GM18873 (cell line): ENCODE measurements around the gene CCDC83.

ENCODE experiments used
- ATAC-seq: cut with Tn5 transposase; IDR thresholded peaks from one replicate; pipeline ENCODE4 v1.9.1; 2021; ENCODE audit warnings: mild to moderate bottlenecking, moderate library complexity, moderate number of reproducible peaks; ENCODE audit not compliant: unreplicated experiment, low FRiP score

Gene CCDC83

DNA sequence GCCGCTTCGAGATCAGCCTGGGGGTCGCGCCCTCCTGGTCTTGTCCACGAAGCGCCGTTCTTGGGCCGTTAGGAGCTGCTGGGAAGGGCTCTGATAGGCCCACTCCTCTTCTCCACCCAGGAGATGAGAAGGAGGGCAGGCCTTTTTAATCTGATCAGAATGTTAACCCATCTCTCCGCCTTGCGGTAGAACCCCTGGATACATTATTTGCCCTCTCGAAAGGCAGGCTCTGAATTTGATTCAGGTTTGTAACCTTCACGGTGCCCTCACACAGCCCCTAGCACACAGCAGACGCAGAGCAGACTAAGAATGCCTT is at the start of gene CCDC83:
Gene CCDC83 (plus strand): TSS at position 43 of the 316 bp plus-strand sequence. CDS start 9,741 bp downstream, outside the sequence.
- ATAC-seq = no peak

GRCh38 chr11:85805387-85805786 is 49.8 kb upstream of the CCDC83 start:
- no peak for ATAC-seq

DNA sequence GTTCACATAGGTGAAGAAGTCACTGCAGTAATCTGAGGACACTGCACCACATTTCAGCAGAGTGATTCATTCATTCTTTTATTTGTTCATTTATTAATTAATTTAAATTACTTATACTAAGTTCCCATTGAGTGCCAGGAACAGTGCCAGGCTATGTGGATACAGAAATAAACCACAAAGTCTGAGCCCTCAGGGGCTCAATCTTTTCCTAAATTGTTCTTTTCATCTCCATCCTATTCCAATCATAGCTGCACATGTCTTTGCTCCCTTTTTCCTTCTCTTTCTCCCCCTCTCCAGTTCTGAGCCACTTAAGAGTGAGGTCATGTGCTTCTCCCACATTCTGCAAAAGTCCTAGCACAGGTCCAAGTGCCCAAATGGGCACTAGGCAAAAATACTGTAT is 49.2 kb upstream of the CCDC83 start:
- ATAC-seq = no peak

DNA sequence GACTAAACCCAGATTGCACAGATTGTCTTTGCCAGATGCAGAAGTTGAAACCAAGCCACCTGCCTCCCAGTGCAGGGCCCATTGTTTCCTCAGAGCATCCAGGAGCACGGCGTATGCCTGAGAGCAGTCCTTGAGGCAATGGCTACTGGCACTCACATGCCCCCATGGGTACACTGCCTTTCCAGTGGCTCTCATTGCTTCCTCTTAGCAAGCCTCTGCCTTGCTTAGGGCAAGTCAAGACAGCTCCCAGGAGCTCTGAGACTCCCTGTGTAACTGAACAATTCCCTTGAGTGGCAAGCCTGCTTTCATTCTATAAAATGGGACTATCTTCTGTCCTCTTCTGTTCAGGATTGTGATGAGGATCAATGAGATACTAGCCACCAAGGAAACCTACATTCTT is 48.3 kb upstream of the CCDC83 start:
- no peak for ATAC-seq

DNA sequence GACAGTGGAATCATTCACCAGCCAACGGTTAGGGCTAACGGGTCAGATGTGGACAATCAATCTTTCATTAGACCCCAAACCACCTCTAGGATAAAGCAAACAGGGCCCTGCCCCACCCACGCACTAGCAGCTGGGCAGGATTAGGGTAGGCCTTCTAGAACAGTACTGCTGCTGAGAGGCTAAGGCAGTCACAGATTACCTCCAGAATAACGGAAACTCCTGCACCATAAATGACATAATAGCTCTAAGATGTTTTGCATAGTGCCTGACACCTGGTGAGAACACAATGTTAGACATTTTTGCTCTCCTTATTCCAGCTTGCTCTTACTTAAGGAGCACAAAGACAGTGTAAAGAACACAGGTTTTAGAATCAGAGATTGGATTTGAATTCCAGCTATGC is 46.0 kb upstream of the CCDC83 start:
- peak; percentile 80 for ATAC-seq

DNA sequence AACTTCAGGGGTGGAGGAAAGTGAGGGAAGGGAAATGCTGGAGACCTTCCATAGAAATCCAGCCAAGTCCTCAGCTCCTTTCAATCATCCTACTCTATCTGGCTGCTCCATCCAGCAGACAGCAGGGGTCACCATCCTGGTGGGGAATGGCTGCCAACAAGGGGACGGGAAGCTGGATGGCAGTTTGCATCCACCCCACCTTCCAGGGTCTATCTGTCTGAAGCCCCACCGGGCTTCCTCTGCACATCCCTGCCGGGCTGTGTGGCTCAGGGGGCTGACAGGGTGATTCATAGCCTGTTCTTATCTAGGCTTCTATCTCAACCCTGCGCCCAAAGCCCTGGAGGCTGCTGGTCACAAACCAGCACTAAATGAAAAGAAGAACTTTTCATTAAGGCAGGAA is 45.3 kb upstream of the CCDC83 start:
- no peak for ATAC-seq

- ATAC-seq = no peak
These were observed 44.7 kb upstream of the CCDC83 start for GRCh38 chr11:85810521-85810870.

DNA sequence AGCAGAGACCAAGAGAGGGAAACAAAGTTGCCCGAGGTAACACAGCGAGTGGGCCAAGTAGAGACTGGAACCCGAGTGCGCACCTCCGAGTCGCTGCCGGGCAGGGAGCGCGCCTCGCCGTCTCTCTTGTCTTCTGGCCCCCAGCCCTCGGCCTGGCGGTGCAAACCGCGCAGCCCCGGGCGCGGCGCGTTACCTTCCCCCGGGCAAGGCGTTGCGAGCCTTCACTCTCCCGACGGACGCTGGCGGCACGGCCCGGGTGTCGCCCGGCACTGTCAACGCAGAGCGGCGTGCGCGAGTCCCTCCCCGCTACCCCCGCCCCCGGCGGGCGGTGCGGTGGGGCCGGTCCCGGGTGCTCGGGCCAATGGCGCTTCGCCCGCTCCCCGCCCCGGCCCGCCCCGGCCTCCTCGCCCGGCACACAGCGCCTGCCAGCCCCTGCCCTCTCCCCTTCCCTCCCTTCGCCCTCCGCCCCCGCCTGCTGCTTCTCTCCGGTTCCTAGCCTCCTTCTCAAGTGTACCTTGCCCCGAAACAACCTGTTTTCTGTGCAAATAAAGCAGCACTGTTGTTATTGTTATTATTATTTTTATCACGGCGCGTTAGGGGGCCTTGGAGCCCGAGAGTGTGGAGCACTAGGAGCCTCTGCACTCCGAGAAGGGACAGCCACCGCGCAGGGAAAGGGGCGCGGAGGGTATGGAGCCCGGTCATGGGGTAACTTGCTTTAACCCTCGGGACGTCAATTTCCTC is 44.1 kb upstream of the CCDC83 start, which contains the start of gene SYTL2:
Gene SYTL2 (minus strand): TSS at position 271 of the 741 bp plus-strand sequence. CDS start 53,416 bp downstream, outside the sequence.
- peak; percentile 56 for ATAC-seq

GRCh38 chr11:85811624-85812023 is 43.6 kb upstream of the CCDC83 start:
- ATAC-seq = no peak

DNA sequence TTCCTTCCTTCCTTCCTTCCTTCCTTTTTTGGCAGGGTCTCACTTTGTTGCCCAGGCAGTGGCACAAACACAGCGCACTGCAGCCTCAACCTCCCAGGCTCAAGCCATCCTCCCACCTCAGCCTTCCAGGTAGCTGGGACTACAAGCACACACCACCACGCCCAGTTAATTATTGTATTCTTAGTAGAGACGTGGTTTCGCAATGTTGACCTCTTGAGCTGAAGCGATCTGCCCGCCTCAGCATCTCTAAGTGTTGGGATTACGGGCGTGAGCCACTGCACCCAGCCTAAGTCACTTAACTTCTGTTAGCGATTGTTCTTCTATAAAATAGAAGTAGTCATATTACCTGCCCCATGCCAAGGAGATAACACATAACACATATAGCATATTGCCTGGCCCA is 41.5 kb upstream of the CCDC83 start:
- no peak for ATAC-seq

DNA sequence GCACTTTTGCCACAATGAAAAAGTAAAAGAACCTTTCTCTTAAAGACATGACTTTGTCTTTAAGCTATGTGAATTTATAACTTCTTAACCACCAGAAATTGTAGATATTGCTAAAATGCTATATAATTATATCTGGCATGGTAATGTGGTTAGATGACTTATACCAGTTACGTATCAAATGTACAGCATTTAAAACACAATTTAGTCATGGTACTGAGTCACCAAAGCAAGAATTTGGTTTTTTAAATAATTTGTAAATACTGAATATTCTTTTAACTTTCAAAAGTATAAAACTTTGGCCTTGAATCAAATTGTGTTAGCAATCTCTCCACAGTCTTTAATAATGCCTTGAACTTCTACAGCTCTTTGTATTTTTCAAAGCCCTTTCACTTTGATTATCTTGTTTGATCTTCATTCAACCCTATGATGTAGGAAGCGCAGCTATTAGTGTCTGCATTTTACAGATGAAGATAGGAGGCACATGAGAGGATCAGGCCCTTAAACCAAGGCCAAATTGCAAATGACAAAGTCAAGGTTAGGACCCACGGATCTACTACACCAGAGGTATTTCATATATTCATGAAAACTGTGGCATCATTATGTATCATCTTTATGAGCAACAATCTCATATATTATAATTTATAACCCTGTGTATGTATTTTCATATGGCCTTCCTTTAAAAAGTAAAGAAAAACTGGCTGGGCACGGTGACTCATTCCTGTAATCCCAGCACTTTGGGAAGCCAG is 39.8 kb upstream of the CCDC83 start:
- ATAC-seq = no peak

- ATAC-seq = no peak
These were observed 35.7 kb upstream of the CCDC83 start for GRCh38 chr11:85819441-85819840.

GRCh38 chr11:85821636-85822035 is 33.5 kb upstream of the CCDC83 start:
- ATAC-seq = no peak

- no peak for ATAC-seq
These were observed 32.4 kb upstream of the CCDC83 start for GRCh38 chr11:85822814-85823213.

DNA sequence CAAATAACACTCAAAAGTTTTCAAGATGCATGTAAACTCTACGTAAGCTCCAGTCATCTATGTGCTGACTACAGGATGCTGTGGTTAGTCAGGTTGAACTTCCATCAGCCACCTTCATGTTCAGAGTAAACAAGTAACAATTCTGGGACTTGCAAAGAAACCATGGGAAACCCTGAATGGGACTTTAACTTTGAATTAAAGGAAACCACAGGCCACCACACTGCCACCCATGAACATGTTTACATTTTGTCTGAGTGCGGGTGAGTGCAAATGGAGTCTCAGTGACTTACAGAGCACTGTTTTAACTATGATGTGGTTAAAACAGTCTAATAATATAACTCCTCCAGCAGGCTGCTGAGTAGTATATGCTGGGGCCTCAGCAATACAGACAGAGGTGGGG is 31.4 kb upstream of the CCDC83 start:
- ATAC-seq = no peak

DNA sequence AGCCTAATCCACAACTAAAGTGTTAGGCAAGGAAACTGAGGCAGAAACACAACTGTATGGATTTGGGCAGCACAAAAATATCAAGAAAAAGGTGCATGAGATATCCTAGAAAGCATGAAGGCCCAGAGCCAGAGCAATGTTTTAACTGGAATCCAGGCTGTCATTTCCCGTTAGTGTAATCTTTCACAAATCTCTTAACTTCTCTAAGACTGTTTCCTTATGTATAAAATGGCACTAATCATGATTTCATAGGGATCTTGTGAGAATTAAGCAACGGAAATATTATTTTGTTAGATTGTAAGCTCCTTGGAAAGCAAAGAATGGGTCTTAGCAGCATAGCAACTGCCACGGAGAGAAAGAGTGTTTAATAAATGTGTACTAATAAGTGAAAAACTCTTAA is 29.6 kb upstream of the CCDC83 start:
- ATAC-seq = no peak

DNA sequence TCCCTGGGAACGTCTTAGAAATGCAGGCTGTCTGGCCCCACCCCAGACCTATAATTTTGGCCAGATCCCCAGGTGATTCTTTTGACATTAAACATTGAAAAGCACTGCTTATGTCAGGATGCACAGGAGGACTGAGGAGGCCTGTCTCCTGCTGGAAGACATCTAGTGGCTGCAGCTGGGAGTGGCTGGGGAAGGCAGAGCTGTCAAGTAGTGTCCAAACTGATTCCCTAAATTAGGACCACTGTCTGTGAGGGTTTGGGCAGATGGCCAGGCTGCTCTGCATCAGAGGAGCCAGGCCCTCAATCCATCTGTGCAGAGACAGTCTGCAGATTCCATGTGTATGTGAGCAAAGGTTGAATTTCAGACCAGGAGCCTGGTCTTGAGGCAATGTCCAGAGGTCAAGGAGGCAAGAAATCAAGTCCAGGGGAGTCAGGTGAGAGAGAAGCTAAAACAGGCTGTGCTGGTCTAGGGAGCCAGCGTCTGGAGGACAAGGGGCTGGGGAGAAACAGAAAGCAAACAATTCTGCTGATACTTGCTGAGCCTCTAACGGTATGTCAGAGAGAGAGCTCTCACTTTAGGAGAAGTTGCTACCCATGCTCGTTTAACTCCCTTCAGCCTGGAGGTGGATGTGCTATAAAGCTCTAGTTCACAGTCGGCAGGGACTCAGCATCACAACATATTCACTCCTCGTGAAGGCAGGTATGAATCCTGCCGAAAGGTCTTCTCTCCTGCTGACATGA is 28.9 kb upstream of the CCDC83 start:
- no peak for ATAC-seq

- ATAC-seq = no peak
These were observed 27.2 kb upstream of the CCDC83 start for GRCh38 chr11:85827748-85828639.

GRCh38 chr11:85828640-85828978 is 26.6 kb upstream of the CCDC83 start:
- no peak for ATAC-seq

DNA sequence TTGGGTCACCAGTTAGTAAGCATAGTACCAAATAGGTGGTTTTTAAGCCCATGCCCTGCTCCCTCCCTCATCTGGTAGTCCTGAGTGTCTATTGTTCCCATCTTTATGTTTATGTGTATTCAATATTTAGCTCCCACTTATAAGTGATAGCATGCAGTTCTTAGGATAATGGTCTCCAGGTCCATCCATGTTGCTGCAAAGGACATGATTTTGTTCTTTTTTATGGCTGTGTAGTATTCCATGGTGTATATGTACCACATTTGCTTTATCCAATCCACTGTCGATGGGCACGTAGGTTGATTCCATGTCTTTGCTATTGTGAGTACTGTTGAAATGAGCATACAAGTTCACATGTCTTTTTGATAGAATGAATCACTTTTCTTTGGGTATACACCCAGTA is 26.0 kb upstream of the CCDC83 start:
- ATAC-seq = no peak

- ATAC-seq = no peak
These were observed 24.1 kb upstream of the CCDC83 start for GRCh38 chr11:85831050-85831449.
